ENCODE data around the gene LACTB.

The LACTB gene

DNA sequence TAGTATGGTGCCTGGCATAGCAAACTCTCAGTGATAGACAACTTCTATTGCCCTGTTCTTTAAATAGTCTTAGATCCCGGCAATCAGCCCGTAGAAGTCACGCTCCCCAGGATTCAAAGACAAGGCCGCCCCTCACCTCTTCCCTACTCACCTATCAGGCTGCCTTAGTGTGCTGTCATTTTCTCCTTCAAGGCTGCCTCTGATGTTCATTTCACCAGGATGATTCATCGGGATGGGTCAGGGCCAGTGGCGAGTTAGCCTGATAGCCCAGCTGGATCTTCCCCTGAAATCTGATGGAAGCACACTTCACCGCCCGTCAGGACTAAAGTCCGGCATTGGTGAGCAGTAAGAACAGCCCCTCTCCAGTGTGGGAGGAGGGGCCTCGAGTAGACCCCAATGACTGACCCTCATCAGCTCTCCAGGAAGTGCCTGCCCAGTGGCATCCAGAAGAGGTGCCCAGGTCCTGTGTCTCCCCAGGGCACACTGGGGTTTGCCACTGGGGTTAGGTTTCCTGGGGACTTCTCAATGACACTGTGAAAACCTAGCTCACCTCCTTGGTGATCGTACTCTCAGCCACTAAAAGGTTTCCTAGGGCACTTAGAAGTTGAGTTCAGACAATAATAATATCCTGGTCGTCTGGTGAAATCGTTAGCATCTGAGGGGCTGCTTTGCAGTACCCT lies 41.6 kb upstream of the LACTB start:
- H3K4me3 ChIP-seq (ENCODE audit: low read depth, low read length): no peak overlapping the region
- no peaks in the 10 kb centered on the region for H3K4me1 ChIP-seq (ENCODE audit: control insufficient read depth, insufficient read depth, low read length)
- ChIA-PET POLR2A (no interaction called here), CTCF (interaction anchor here (0.6 to 1.0 kb wide), 2 partner anchors 33 to 298 kb away, joined by 4 read pairs; no protein-coding TSS in a partner anchor)
- H3K36me3 ChIP-seq (ENCODE audit: control insufficient read depth in 2 of 2, insufficient read depth in 1 of 2, low read length in 2 of 2): no peaks in the 10 kb centered on the region
- no peak overlapping the region for H3K27ac ChIP-seq (ENCODE audit: extremely low read depth, low read depth, low read length)
- H3K9me3 ChIP-seq (ENCODE audit: control insufficient read depth, insufficient read depth, low read depth, low read length): no peaks in the 10 kb centered on the region
- TF ChIP-seq HIC1 (tag by site-specific recombination; IDR thresholded peaks at IDR 0.05): no peak
- no peak for TF ChIP-seq HOXC10 (CRISPR knock-in tag; IDR thresholded peaks at IDR 0.05)
- TF ChIP-seq REPIN1 (tag by site-specific recombination; IDR thresholded peaks at IDR 0.05; ENCODE audit: low read depth): no peak
- TF ChIP-seq ZNF354C (tag by site-specific recombination; IDR thresholded peaks at IDR 0.05; ENCODE audit: borderline replicate concordance, low read depth): no peak
- TF ChIP-seq ZBTB1 (tag by site-specific recombination; IDR thresholded peaks at IDR 0.05): no peak
- TF ChIP-seq ZNF366 (tag by site-specific recombination; conservative IDR thresholded peaks at IDR 0.05): no peak
- no peak for TF ChIP-seq ZNF670 (tag by site-specific recombination; IDR thresholded peaks at IDR 0.05; ENCODE audit: low read depth)
- TF ChIP-seq ZBTB7A (tag by site-specific recombination; IDR thresholded peaks at IDR 0.05; ENCODE audit: low read depth): no peak
- no peak for TF ChIP-seq HOXD13 (CRISPR knock-in tag; IDR thresholded peaks at IDR 0.05; ENCODE audit: borderline replicate concordance)
- no peak for TF ChIP-seq ZNF292 (tag by site-specific recombination; IDR thresholded peaks at IDR 0.05; ENCODE audit: borderline replicate concordance, low read depth)
- no peak for TF ChIP-seq SETDB1 (IDR thresholded peaks at IDR 0.05; ENCODE audit: insufficient read length, low read length)
- no peak for TF ChIP-seq SALL2 (tag by site-specific recombination; IDR thresholded peaks at IDR 0.05; ENCODE audit: borderline replicate concordance)
- TF ChIP-seq, protein P1, sequence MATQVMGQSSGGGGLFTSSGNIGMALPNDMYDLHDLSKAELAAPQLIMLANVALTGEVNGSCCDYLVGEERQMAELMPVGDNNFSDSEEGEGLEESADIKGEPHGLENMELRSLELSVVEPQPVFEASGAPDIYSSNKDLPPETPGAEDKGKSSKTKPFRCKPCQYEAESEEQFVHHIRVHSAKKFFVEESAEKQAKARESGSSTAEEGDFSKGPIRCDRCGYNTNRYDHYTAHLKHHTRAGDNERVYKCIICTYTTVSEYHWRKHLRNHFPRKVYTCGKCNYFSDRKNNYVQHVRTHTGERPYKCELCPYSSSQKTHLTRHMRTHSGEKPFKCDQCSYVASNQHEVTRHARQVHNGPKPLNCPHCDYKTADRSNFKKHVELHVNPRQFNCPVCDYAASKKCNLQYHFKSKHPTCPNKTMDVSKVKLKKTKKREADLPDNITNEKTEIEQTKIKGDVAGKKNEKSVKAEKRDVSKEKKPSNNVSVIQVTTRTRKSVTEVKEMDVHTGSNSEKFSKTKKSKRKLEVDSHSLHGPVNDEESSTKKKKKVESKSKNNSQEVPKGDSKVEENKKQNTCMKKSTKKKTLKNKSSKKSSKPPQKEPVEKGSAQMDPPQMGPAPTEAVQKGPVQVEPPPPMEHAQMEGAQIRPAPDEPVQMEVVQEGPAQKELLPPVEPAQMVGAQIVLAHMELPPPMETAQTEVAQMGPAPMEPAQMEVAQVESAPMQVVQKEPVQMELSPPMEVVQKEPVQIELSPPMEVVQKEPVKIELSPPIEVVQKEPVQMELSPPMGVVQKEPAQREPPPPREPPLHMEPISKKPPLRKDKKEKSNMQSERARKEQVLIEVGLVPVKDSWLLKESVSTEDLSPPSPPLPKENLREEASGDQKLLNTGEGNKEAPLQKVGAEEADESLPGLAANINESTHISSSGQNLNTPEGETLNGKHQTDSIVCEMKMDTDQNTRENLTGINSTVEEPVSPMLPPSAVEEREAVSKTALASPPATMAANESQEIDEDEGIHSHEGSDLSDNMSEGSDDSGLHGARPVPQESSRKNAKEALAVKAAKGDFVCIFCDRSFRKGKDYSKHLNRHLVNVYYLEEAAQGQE (tag by site-specific recombination; IDR thresholded peaks at IDR 0.05): no peak
- TF ChIP-seq ZNF16 (tag by site-specific recombination; IDR thresholded peaks at IDR 0.05; ENCODE audit: low read depth): no peak
- TF ChIP-seq ZNF416 (tag by site-specific recombination; IDR thresholded peaks at IDR 0.05): no peak

DNA sequence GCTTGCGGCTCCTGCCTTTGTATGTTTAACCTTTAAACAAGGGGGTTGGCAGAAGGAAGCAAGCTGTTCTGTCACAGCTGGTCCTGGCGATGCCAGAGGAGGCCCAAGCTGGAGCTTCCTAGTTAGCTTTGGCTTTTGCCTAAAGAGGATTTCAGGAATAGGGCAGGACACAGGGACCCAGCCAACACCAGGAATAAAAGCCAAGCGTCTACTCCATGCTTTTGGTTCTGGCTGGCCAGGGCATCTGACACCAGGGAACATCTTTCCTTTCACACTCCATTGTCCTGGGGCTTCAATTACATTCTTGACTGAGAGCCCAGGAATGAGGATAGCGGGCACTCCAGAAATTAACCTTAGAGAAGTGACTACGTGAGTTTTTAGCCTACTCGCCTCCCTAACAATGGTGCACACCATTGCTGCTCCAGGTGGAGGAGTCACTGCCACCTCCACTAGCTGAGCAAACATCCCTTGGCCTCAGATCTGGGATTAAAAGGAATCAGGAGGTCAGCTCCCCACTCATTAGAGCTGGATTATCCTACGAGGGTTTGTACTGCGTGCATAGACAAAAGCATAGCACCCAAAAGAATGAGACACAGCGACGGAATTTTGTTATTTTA lies 40.9 kb upstream of the LACTB start:
- POLR2A ChIA-PET: no interaction called here
- TF ChIP-seq ZNF658 (tag by site-specific recombination; IDR thresholded peaks at IDR 0.05) (no peak), ZBTB17 (tag by site-specific recombination; IDR thresholded peaks at IDR 0.05) (no peak), KLF9 (tag by site-specific recombination; IDR thresholded peaks at IDR 0.05; ENCODE audit: low read depth) (no peak), SCRT2 (tag by site-specific recombination; IDR thresholded peaks at IDR 0.05) (no peak), ZNF610 (tag by site-specific recombination; IDR thresholded peaks at IDR 0.05; ENCODE audit: borderline replicate concordance) (no peak), HIC1 (tag by site-specific recombination; IDR thresholded peaks at IDR 0.05) (no peak), ZNF280D (tag by site-specific recombination; IDR thresholded peaks at IDR 0.05) (no peak), ZNF837 (tag by site-specific recombination; IDR thresholded peaks at IDR 0.05) (no peak)
- Histone ChIP-seq H3K36me3 (ENCODE audit: control insufficient read depth in 2 of 2, insufficient read depth in 1 of 2, low read length in 2 of 2) (no peaks in the 10 kb centered on the region), H3K4me3 (ENCODE audit: low read depth, low read length) (no peak overlapping the region), H3K4me1 (ENCODE audit: control insufficient read depth, insufficient read depth, low read length) (no peaks in the 10 kb centered on the region), H3K27ac (ENCODE audit: extremely low read depth, low read depth, low read length) (no peak overlapping the region), H3K9me3 (ENCODE audit: control insufficient read depth, insufficient read depth, low read depth, low read length) (no peaks in the 10 kb centered on the region)
- CTCF ChIA-PET: interaction anchor here (0.6 to 0.7 kb wide), 2 partner anchors 12 to 298 kb away, joined by 3 to 4 read pairs; no protein-coding TSS in a partner anchor
